HG03354 (cell line): Measurements from ENCODE around the gene C9orf57.
"Not testable (repeated sequence)": the region's sequence is repeated elsewhere in the genome, so short reads cannot be mapped to it uniquely, and the experiment has no call there.

ENCODE experiments used
- ATAC-seq: cut with Tn5 transposase; IDR thresholded peaks from one replicate; pipeline ENCODE4 v1.9.1; 2021; ENCODE audit warnings: mild to moderate bottlenecking; ENCODE audit not compliant: unreplicated experiment, poor library complexity, severe bottlenecking

The C9orf57 gene

DNA sequence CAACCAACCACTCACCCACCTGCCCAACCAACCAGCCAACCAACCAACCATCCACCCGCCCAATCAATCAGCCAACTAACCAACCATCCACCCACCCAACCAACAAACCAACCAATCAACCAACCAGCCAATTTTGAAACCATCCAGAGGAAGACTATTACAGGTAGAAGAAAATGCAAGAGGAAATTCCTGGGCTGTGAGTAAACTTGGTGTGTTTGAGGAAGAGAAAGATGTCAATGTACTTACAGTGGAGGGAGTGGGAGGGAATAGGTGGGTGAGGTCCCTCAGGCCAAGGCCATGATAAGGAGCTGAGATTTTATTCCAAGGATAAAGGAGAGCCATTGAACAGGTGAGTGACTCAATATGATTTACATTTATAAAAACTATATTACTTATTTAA lies 30.4 kb downstream of the C9orf57 start:
- ATAC-seq: no peak

GRCh38 chr9:72025906-72026305 lies 34.5 kb downstream of the C9orf57 start:
- no peak for ATAC-seq

- ATAC-seq: no peak
Observed at GRCh38 chr9:72023596-72023995, 36.8 kb downstream of the C9orf57 start.

DNA sequence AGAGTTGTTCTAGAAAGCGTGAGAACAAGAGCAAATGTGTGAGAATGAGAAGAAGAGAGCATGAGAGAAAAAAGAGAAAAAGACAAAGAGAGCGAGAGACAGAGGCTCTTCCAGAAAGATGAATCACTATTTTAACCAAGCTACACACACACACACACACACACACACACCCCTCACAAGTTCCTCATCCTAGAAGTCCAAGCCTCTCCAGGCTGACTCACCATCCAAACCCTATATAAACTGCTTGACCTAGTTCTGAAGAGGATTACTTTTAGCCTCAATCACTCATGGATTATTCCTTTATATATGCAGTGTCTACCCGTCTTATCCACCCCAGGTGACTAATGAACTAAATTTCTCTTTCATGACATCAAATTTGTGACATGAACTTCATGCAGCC lies 37.6 kb downstream of the C9orf57 start:
- ATAC-seq: no peak

DNA sequence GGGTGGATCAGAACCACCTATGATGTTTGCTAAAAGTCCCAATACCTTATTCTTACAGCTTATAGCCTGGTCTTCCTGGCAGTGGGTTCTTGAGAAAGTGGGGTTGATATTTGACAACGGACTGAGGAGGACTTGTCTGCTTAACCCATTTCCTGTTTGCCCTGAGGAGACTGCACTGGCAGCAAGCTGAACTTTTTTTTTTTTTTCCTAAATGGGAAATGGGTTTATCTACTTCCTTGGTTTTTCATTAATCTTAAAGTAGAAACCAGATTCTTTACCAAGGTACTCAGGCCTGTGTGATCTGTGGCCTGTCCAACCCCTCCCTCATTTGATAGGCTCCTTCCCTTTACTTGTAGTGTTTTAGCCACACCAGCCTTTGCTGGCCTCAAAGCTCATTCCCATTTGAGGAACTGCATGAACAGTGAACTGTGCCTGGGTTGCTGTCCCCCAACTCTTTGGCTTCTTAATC lies 47.1 kb downstream of the C9orf57 start:
- no peak for ATAC-seq

DNA sequence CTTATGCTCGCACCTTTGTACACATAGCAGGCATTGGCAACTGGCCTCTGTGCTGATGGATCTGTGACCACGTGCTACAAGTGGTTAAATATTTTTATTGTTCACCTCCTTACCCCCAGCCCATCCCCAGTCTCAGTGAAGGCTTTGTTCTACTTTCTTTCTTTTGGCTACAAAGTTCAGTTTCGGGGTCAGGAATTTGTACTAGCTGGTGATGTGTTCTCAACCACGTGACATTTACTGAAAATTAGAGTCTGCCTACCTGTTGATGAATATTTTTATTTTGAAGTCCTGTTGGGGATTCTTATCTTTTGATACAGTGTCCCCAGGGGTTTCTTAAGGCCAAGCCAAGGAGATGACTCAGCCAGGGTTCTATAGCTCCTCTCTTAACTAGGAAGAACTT lies 47.8 kb downstream of the C9orf57 start:
- ATAC-seq: no peak

DNA sequence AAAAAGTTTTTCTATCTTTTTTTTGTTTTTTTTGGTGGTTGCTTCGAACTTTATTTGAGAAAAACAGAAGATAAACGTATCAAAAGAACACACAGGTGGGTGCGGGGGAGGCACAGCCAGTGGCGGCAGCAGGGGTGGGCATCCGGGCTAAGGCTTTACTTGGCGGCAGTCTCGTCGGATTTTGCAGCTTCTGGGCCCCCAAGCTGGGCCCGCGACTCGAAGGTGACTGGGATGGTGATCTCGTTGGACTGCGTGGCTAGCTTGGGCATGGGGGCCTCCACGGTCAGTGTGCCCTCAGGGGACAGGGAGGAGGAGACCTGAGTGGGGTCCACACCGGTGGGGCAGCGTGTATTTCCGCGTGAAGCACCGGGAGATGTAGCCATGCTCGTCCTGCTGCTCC lies 52.7 kb downstream of the C9orf57 start:
- not testable (repeated sequence) for ATAC-seq

DNA sequence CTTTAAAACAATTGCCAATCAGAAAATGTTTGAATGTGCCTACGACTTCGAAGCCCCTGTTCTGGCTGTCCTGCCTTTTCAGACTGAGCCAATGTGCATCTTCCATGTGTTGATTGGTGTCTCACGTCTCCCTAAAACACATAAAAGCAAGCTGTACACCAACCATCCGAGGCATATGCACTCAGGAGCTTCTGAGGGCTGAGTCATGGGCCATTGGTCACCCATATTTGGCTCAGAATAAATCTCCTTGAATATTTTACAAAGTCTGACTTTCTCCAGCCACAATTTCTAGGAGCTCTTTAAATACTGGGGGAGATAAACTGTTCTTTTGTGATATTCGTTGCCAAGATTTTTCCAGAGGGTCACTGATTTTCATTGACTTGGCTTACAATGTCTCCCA lies 53.9 kb downstream of the C9orf57 start:
- no peak for ATAC-seq

DNA sequence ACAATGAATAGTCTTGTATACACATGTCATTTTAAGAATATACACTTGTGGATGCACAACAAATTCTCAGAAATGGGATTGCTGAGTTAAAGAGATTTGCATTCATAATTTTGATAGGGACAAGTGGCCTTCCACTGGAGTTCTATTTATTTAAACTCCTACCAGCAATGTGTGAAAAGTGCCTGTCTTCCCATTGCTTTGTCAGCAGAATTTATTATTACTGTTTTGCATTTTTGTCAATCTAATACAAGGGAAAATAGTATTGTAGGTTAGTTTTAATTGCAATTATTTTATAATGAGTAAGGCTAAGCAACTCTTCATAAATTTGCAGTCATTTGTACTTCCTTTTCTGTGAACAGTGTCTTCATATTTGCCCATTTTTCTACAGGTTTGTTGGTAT lies 55.0 kb downstream of the C9orf57 start:
- ATAC-seq: no peak
